ENCODE measurements around the gene TMEM74B.
"Not testable (repeated sequence)": the region's sequence is repeated elsewhere in the genome, so short reads cannot be mapped to it uniquely, and the experiment has no call there.

The TMEM74B gene

GRCh38 chr20:1184638-1185315 is at the start of gene TMEM74B:
TMEM74B (minus strand) TSS chr20:1184981; CDS start chr20:1183801, 1,180 bp downstream.
- DNase-seq, result no peak

- DNase-seq, result no peak
Observed at GRCh38 chr20:1232286-1233111, 47.7 kb upstream of the TMEM74B start.

- DNase-seq, result no peak
Observed at GRCh38 chr20:1229541-1229940, 44.8 kb upstream of the TMEM74B start.

- peak; percentile 83 to 95 (median 87) for DNase-seq
Observed at GRCh38 chr20:1225783-1226654, 41.2 kb upstream of the TMEM74B start, which contains the start of gene RAD21L1. RAD21L1 (plus strand) TSS chr20:1226044; CDS start chr20:1228454, 2,410 bp downstream.

GRCh38 chr20:1225263-1225782 is 40.5 kb upstream of the TMEM74B start:
- no peak for DNase-seq

GRCh38 chr20:1224205-1224890 is 39.6 kb upstream of the TMEM74B start:
- no peak for DNase-seq

- DNase-seq, result not testable (repeated sequence)
Observed at GRCh38 chr20:1222750-1223149, 38.0 kb upstream of the TMEM74B start.

GRCh38 chr20:1216527-1217427 is 32.0 kb upstream of the TMEM74B start:
- not testable (repeated sequence) for DNase-seq

- peak in 1 of 4 experiments; percentile 12 for DNase-seq
Observed at GRCh38 chr20:1215386-1216170, 30.8 kb upstream of the TMEM74B start.

- DNase-seq, result no peak
Observed at GRCh38 chr20:1214838-1215261, 30.1 kb upstream of the TMEM74B start.

GRCh38 chr20:1212607-1213396 is 28.0 kb upstream of the TMEM74B start:
- DNase-seq, result peak; percentile 9 to 59 (median 35)

GRCh38 chr20:1212023-1212422 is 27.2 kb upstream of the TMEM74B start:
- no peak for DNase-seq

GRCh38 chr20:1210501-1210900 is 25.7 kb upstream of the TMEM74B start:
- DNase-seq, result no peak

- no peak for DNase-seq
Observed at GRCh38 chr20:1209447-1210387, 24.9 kb upstream of the TMEM74B start.

- no peak for DNase-seq
Observed at GRCh38 chr20:1207293-1207878, 22.6 kb upstream of the TMEM74B start.

GRCh38 chr20:1206366-1207148 is 21.8 kb upstream of the TMEM74B start:
- DNase-seq, result no peak

- no peak for DNase-seq
Observed at GRCh38 chr20:1205802-1206201, 21.0 kb upstream of the TMEM74B start.

Data from activated naive CD4-positive, alpha-beta T cell (primary cell).